ENCODE measurements around the gene MYLK4.
"Not testable (repeated sequence)": the region's sequence is repeated elsewhere in the genome, so short reads cannot be mapped to it uniquely, and the experiment has no call there.

The MYLK4 gene

DNA sequence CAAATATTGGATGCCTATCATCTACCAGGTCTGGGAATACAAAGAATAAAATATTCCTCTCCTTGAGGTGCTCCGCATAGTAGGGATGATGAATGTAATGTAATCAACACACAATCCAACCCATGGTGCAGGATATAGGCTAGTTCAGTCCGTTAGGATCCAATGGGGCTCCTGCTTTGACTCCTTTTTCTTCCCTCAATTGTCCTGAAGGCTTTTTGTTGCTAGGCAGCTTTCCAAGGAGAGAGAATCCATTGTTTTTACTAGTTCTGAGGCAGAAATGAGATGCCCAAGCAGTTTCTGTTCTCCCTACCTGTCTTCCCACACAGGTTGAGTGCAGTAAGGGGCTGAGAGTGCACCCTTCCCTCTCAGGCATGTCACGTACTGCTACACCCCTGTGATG lies 26.5 kb upstream of the MYLK4 start:
- no peak for DNase-seq (ENCODE audit: low spot score)

- no peak for DNase-seq (ENCODE audit: low spot score)
Observed at GRCh38 chr6:2775003-2775402, 24.3 kb upstream of the MYLK4 start.

DNA sequence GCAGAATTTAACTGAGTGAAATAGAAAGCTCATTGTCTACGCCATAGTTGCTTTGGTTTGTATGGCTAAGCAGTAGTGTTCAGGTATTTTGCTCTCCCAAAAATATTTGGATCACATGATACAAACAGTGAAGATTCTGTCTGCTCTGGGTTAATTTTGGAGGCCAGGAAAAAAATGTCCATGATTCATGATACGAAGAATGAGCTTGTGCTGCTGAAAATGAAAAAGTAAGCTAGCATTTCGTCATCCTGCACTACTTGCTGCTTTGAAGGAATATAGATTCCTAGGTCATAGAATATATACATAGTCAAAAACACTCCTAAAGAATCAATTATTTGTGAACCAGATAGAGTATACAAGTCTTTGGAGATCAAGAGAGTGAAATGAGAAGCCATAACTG lies 22.7 kb upstream of the MYLK4 start:
- DNase-seq (ENCODE audit: low spot score): peak; percentile 33

- DNase-seq (ENCODE audit: low spot score): no peak
Observed at GRCh38 chr6:2772840-2773239, 22.1 kb upstream of the MYLK4 start.

- no peak for DNase-seq (ENCODE audit: low spot score)
Observed at GRCh38 chr6:2771079-2771478, 20.4 kb upstream of the MYLK4 start.

GRCh38 chr6:2770171-2770570 lies 19.4 kb upstream of the MYLK4 start:
- DNase-seq (ENCODE audit: low spot score): no peak

DNA sequence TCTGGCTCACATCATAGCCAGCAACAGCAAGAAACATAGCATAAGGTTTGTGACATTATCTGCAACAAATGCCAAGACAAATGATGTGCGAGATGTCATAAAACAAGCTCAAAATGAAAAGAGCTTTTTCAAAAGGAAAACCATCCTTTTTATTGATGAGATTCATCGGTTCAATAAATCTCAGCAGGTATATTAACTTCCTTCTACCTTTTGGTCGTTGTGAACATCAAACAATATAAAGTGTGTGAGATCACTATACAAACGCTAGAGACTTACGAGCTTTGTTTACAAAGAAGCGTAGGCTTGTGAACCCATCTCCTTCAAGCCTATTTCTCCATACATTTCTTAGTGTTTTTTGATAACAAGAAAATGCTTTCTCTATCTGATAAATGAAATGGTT lies 18.0 kb upstream of the MYLK4 start:
- DNase-seq (ENCODE audit: low spot score): no peak

GRCh38 chr6:2767657-2768524 lies 17.2 kb upstream of the MYLK4 start:
- DNase-seq (ENCODE audit: low spot score): no peak

- peak; percentile 21 for DNase-seq (ENCODE audit: low spot score)
Observed at GRCh38 chr6:2766767-2767656, 16.3 kb upstream of the MYLK4 start.

DNA sequence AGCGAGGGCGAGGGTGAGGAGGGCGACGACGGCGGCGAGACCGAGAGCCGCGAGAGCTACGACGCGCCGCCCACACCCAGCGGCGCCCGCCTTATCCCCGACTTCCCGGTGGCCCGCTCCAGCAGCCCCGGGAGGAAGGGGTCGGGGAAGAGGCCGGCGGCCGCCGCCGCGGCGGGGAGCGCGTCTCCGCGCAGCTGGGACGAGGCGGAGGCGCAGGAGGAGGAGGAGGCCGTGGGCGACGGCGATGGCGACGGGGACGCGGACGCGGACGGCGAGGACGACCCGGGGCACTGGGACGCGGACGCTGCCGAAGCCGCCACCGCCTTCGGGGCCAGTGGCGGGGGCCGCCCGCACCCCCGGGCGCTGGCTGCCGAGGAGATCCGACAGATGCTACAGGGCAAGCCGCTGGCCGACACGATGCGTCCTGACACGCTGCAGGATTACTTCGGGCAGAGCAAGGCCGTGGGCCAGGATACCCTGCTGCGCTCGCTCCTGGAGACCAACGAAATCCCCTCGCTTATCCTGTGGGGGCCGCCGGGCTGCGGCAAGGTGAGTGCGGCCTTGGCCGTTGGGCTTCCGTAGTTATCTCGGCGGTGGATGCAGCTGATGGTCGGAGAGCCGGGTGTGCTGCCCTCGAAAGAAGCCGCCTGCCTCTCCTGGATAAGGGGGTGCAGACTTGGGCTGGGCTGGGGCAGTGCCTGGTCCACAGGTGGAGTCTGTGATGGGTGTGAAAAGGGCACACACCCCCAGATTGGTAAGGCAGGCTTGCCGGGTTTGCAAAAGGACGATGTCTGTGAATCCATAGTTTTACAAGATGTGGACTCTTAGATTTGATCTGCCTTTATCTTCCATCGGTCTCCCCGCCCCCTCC lies 15.4 kb upstream of the MYLK4 start:
- peak; percentile 79 for DNase-seq (ENCODE audit: low spot score)

GRCh38 chr6:2765166-2765895 lies 14.6 kb upstream of the MYLK4 start, which contains the start of gene WRNIP1:
WRNIP1 (plus strand) TSS chr6:2765393; CDS start chr6:2765623, 230 bp downstream.
- DNase-seq (ENCODE audit: low spot score): no peak

DNA sequence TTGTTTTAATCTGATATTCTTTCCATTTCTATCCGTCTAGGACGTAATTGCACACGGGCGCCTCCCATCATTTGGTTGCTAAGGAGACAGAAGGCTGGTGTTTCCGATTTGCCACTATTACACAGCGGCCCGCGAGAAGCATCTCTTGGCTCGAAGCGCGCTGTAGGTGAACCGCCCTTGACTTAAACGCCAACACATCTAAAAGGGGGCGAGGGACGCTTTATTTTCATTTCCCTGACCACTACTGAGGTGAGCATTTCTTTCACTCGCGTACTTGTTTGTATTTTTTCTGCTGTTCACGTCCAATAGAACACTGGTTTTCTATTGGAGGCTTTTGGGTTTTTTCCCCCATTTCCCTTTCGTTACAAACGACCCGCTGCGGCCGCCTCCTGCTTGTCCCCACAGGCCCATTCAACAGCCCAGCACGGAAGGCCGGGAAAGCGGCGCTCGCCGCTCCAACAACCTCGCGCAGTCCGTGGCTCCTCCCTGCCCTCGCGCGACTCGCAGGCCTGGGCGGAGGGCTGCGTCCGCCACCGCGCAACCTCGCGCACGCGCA lies 14.0 kb upstream of the MYLK4 start:
- peak; percentile 99 for DNase-seq (ENCODE audit: low spot score)

- DNase-seq (ENCODE audit: low spot score): no peak
Observed at GRCh38 chr6:2763876-2764540, 13.3 kb upstream of the MYLK4 start.

DNA sequence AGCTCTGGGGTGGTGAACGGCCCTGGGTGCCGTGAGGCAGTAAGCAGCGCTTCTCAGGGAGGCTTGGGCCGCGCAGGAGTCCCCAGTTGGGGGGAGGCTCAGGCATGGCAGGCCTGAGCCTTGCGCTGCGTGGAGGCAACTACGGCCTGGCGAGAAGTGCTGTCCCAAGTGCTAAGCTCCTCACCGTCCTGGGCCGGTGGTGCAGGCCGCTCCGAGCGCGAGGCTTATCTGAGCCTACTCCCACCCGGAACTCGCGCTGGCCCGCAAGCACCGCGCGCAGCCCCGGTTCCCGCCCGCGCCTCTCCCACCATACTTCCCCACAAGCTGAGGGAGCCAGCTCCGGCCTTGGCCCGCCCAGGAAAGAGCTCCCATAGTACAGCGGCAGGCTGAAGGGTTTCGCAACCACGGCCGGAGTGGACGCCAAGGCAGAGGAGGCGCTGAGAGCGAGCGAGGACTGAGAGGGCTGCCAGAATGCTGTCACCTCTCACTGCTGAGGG lies 12.7 kb upstream of the MYLK4 start:
- no peak for DNase-seq (ENCODE audit: low spot score)

DNA sequence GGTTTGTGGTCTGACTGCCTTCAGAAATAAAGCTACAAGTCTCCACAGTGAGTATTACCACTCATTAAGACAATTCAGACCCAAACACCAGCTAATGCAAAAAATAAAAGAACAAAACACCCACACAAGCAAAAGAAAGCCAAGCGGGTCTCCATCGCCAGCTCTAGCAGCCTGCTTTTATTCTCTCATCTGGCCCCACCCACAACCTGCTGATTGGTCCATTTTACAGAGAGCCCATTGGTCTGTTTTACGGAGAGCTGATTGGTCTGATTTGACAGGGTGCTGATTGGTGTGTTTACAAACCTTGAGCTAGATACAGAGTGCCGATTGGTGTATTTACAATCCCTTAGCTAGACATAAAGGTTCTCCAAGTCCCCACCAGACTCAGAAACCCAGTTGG lies 12.1 kb upstream of the MYLK4 start:
- DNase-seq (ENCODE audit: low spot score): not testable (repeated sequence)

DNA sequence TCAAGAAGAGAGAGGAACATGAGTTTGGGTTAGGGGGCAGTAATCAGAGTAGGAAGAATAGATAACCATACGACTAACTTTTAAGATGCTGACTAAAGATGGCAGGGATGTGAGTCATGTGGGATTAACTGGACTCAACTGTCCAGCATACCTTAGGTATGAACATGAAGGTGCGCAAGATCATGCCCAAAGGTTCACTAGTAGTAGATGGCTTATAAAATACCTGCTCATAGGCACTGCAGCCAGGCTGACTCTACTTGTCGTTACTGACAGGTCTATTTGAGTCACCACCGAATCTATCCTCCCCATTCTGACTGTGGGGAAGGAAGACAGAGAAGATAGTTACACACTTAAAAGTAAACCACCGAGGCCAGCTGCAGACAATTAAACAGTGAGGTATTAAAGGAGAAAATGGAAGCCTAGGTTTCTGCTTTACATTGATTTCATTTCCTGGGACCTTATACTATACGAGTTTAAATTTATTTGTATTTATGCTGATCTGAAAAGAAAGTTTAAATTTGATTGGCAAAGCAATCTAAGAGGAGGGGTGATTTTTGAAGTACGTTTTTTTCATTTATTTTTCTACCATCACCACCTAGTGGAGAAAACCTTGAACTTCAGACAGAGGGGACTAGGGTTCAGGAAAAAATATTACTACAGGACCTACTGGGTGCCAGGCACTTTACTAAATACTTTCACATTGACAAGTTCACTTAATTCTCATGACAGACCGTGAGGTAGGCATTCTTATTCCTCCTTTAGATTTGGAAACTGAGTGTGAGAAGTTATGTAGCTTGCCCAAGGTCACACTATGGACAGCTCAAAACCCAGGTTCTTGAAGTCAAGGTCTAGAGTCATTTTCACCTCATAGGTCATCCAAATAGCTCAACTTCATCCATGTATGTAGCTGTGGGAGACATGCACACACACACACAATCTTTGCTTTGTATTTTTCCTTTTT lies 10.4 kb upstream of the MYLK4 start:
- DNase-seq (ENCODE audit: low spot score): no peak

DNA sequence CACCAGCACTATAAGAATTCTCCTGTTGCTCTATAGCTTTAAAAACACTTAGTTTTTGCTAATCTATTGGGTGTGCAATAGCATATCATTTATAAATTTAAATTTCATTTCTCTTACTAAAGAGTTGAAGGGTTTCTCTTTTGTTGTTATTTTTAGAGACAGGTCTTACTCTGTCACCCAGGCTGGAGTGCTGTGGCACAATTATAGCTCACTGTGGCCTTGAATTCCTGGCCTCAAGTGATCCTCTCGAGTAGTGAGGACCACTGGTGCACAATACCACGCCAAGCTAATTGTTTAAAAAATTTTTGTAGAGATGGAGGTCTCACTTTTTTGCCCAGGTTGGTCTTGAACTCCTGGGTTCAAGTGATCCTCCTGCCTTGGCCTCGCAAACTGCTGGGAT lies 8.3 kb upstream of the MYLK4 start:
- DNase-seq (ENCODE audit: low spot score): no peak

GRCh38 chr6:2756687-2757224 lies 6.0 kb upstream of the MYLK4 start:
- no peak for DNase-seq (ENCODE audit: low spot score)

GRCh38 chr6:2756241-2756640 lies 5.5 kb upstream of the MYLK4 start:
- no peak for DNase-seq (ENCODE audit: low spot score)

Measured in GM03348 (cell line).